RCC 7860 (cell line): ENCODE results near the gene CYB5R4.

Experiments used
- DNase-seq: peaks from one replicate; pipeline ENCODE4 v3.0.0-alpha.2; 2015; ENCODE audit warnings: low spot score
- FAIRE-seq: peaks from 2 replicates; lab custom pipeline; 2012; peaks lifted over from hg19 to GRCh38; lab: Jason Lieb, UNC

CYB5R4 gene

GRCh38 chr6:83974409-83975050 is 115.0 kb downstream of the CYB5R4 start:
- DNase-seq (no peak), FAIRE-seq (no peak)

- FAIRE-seq = no peak
- no peak for DNase-seq
These were observed 116.7 kb downstream of the CYB5R4 start for GRCh38 chr6:83976037-83976755.

GRCh38 chr6:83976871-83977270 is 117.4 kb downstream of the CYB5R4 start:
- FAIRE-seq = no peak
- no peak for DNase-seq

GRCh38 chr6:83978324-83978734 is 118.8 kb downstream of the CYB5R4 start:
- FAIRE-seq (no peak), DNase-seq (no peak)

- no peak for DNase-seq
- no peak for FAIRE-seq
These were observed 119.5 kb downstream of the CYB5R4 start for GRCh38 chr6:83978997-83979396.

- FAIRE-seq (no peak), DNase-seq (no peak)
These were observed 124.9 kb downstream of the CYB5R4 start for GRCh38 chr6:83984411-83984810.

GRCh38 chr6:83985308-83985713 is 125.8 kb downstream of the CYB5R4 start:
- no peak for FAIRE-seq

GRCh38 chr6:83985715-83986114 is 126.2 kb downstream of the CYB5R4 start:
- DNase-seq (no peak), FAIRE-seq (no peak)

More at GRCh38 chr6:83985308-83985713, 125.8 kb downstream of the CYB5R4 start:
- no peak for DNase-seq

GRCh38 chr6:83998021-83998584 is 138.6 kb downstream of the CYB5R4 start:
- no peak for FAIRE-seq

GRCh38 chr6:84001119-84001518 is 141.6 kb downstream of the CYB5R4 start:
- FAIRE-seq (no peak), DNase-seq (no peak)

More at GRCh38 chr6:83998021-83998584, 138.6 kb downstream of the CYB5R4 start:
- DNase-seq = no peak

- no peak for FAIRE-seq
- DNase-seq = no peak
These were observed 142.7 kb downstream of the CYB5R4 start for GRCh38 chr6:84002226-84002625.

GRCh38 chr6:84003131-84003530 is 143.6 kb downstream of the CYB5R4 start:
- DNase-seq (no peak), FAIRE-seq (no peak)

GRCh38 chr6:84003654-84004053 is 144.2 kb downstream of the CYB5R4 start:
- DNase-seq = no peak
- FAIRE-seq = no peak

GRCh38 chr6:84007871-84008270 is 148.4 kb downstream of the CYB5R4 start:
- DNase-seq (no peak), FAIRE-seq (no peak)

- DNase-seq (no peak), FAIRE-seq (no peak)
These were observed 153.9 kb downstream of the CYB5R4 start for GRCh38 chr6:84013354-84013753.

GRCh38 chr6:84013931-84014330 is 154.4 kb downstream of the CYB5R4 start:
- DNase-seq = no peak
- no peak for FAIRE-seq

GRCh38 chr6:84016029-84016428 is 156.5 kb downstream of the CYB5R4 start:
- DNase-seq (no peak), FAIRE-seq (no peak)
